Measurements from ENCODE around the gene RRBP1.
A peak's percentile ranks its signal among the peaks of the same experiment; 100 is the strongest.

Gene RRBP1

GRCh38 chr20:17583126-17583525 is 98.9 kb downstream of the RRBP1 start:
- Mint-ChIP-seq H3K27ac (no peak overlapping the region), H3K9me3 (no peaks in the 10 kb centered on the region), H3K4me1 (peaks cover 17% of the 10 kb centered on the region), H3K36me3 (ENCODE audit: low read depth) (no peaks in the 10 kb centered on the region), H3K27me3 (ENCODE audit: low read depth) (no peaks in the 10 kb centered on the region), H3K4me3 (no peak overlapping the region)
- no peak for TF ChIP-seq CTCF (IDR thresholded peaks at IDR 0.05; ENCODE audit: unreplicated experiment in 3 of 3)

GRCh38 chr20:17580895-17581294 is 101.1 kb downstream of the RRBP1 start:
- H3K36me3 Mint-ChIP-seq (ENCODE audit: low read depth) = peaks cover 4% of the 10 kb centered on the region
- no peaks in the 10 kb centered on the region for H3K9me3 Mint-ChIP-seq
- peaks cover 17% of the 10 kb centered on the region for H3K4me1 Mint-ChIP-seq
- no peak overlapping the region for H3K4me3 Mint-ChIP-seq
- H3K27me3 Mint-ChIP-seq (ENCODE audit: low read depth) = no peaks in the 10 kb centered on the region
- no peak for TF ChIP-seq CTCF (IDR thresholded peaks at IDR 0.05; ENCODE audit: unreplicated experiment in 3 of 3)
- no peak overlapping the region for H3K27ac Mint-ChIP-seq

DNA sequence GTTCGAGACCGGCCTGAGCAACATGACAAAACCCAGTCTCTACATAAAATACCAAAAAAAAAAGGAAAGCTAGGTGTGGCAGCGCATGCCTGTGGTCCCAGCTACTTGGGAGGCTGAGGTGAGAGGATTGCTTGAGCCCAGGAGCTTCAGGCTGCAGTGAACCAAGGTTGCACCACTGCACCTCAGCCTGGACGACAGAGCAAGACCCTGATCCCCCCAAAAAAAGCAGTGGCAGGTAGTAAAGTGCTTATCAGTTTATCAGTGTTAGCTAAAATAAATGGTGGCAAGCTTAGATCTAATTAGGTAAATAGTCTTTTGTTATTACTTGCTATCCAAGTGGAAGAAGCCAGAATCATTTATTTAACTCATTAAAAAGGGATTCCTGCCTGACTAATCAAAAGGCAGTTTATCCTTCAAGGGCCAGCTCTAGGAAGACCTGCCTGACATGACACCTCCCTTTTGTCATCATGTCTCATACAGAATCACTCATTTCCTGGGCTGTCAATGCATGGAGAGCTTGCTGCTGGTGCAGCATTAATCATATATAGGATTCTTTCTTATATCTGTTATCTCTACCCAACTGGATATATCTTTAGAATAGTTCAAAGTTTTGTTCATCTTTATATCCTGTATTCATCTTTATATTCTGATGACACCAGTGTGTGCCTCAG is 102.5 kb downstream of the RRBP1 start:
- H3K9me3 Mint-ChIP-seq = no peaks in the 10 kb centered on the region

GRCh38 chr20:17576215-17576614 is 105.8 kb downstream of the RRBP1 start:
- H3K27me3 Mint-ChIP-seq (ENCODE audit: low read depth) = no peaks in the 10 kb centered on the region
- H3K4me1 Mint-ChIP-seq = peaks cover 31% of the 10 kb centered on the region
- H3K9me3 Mint-ChIP-seq = no peaks in the 10 kb centered on the region
- H3K27ac Mint-ChIP-seq = no peak overlapping the region
- no peak for TF ChIP-seq CTCF (IDR thresholded peaks at IDR 0.05; ENCODE audit: unreplicated experiment in 3 of 3)
- H3K36me3 Mint-ChIP-seq (ENCODE audit: low read depth) = peaks cover 4% of the 10 kb centered on the region
- no peak overlapping the region for H3K4me3 Mint-ChIP-seq

More for the DNA sequence above, 102.5 kb downstream of the RRBP1 start:
- no peak overlapping the region for H3K27ac Mint-ChIP-seq
- H3K36me3 Mint-ChIP-seq (ENCODE audit: low read depth) = peaks cover 4% of the 10 kb centered on the region
- H3K4me1 Mint-ChIP-seq = peaks cover 7% of the 10 kb centered on the region
- no peak for TF ChIP-seq CTCF (IDR thresholded peaks at IDR 0.05; ENCODE audit: unreplicated experiment in 3 of 3)
- H3K27me3 Mint-ChIP-seq (ENCODE audit: low read depth) = no peaks in the 10 kb centered on the region
- no peak overlapping the region for H3K4me3 Mint-ChIP-seq

- peak overlapping the region in 2 of 3 experiments; percentile 13 to 48 for H3K27ac Mint-ChIP-seq
- peaks cover 34% of the 10 kb centered on the region for H3K4me1 Mint-ChIP-seq
- no peak for TF ChIP-seq CTCF (IDR thresholded peaks at IDR 0.05; ENCODE audit: unreplicated experiment in 3 of 3)
- H3K9me3 Mint-ChIP-seq = no peaks in the 10 kb centered on the region
- H3K4me3 Mint-ChIP-seq = peak overlapping the region; percentile 21 to 76 (median 52)
- peaks cover 4% of the 10 kb centered on the region for H3K36me3 Mint-ChIP-seq (ENCODE audit: low read depth)
- no peaks in the 10 kb centered on the region for H3K27me3 Mint-ChIP-seq (ENCODE audit: low read depth)
These were observed 108.6 kb downstream of the RRBP1 start for GRCh38 chr20:17573463-17573862.

GRCh38 chr20:17572034-17572638 is 109.9 kb downstream of the RRBP1 start:
- Mint-ChIP-seq H3K4me1 (peaks cover 40% of the 10 kb centered on the region), H3K27me3 (ENCODE audit: low read depth) (no peaks in the 10 kb centered on the region), H3K27ac (peak overlapping the region; percentile 44 to 87 (median 69)), H3K36me3 (ENCODE audit: low read depth) (peaks cover 4% of the 10 kb centered on the region), H3K4me3 (peak overlapping the region; percentile 66 to 97 (median 96)), H3K9me3 (no peaks in the 10 kb centered on the region)
- TF ChIP-seq CTCF (IDR thresholded peaks at IDR 0.05; ENCODE audit: unreplicated experiment in 3 of 3) = no peak
